ENCODE measurements around the gene ARHGEF7. TPM values are rescaled to one million over a fixed set of nuclear protein-coding genes. Genes with fewer than 3 reads are reported as not detected.
"Not testable (repeated sequence)": the region's sequence is repeated elsewhere in the genome, so short reads cannot be mapped to it uniquely, and the experiment has no call there.

ARHGEF7 gene
- total RNA-seq, 1 donor from 2014 or later = 227 TPM

DNA sequence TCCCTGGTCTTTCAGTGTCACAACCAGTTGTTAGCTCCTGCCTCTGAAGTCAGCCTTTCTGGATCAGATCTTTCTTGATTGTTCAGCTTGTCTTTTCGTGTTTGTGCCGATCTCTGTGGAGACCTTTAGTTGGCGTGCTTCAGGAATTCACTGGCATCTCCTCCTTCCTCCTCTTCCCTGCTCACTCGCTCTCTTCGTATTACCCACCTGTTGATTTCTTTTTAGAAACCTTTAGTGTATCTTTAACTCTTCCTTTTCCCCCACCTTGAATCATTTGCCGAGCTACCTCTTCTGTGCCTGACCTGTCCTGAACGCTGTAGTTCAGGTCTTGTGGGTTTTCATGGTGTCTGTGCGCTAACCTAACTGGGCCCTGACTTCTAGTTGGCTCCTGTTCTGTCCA, 141.3 kb downstream of the ARHGEF7 start:
- Mint-ChIP-seq H3K36me3 (ENCODE audit: unreplicated experiment) (peaks cover 54% of the 10 kb centered on the region), H3K9me3 (ENCODE audit: unreplicated experiment) (peaks cover 18% of the 10 kb centered on the region), H3K4me1 (ENCODE audit: low read depth, unreplicated experiment) (peaks cover 9% of the 10 kb centered on the region), H3K27ac (ENCODE audit: unreplicated experiment) (no peak overlapping the region), H3K4me3 (ENCODE audit: unreplicated experiment) (no peak overlapping the region), H3K27me3 (ENCODE audit: unreplicated experiment) (peaks cover 6% of the 10 kb centered on the region)
- no peak for DNase-seq
- TF ChIP-seq, protein P1, sequence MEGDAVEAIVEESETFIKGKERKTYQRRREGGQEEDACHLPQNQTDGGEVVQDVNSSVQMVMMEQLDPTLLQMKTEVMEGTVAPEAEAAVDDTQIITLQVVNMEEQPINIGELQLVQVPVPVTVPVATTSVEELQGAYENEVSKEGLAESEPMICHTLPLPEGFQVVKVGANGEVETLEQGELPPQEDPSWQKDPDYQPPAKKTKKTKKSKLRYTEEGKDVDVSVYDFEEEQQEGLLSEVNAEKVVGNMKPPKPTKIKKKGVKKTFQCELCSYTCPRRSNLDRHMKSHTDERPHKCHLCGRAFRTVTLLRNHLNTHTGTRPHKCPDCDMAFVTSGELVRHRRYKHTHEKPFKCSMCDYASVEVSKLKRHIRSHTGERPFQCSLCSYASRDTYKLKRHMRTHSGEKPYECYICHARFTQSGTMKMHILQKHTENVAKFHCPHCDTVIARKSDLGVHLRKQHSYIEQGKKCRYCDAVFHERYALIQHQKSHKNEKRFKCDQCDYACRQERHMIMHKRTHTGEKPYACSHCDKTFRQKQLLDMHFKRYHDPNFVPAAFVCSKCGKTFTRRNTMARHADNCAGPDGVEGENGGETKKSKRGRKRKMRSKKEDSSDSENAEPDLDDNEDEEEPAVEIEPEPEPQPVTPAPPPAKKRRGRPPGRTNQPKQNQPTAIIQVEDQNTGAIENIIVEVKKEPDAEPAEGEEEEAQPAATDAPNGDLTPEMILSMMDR (IDR thresholded peaks at IDR 0.05; ENCODE audit: partially characterized antibody, unreplicated experiment) = no peak

DNA sequence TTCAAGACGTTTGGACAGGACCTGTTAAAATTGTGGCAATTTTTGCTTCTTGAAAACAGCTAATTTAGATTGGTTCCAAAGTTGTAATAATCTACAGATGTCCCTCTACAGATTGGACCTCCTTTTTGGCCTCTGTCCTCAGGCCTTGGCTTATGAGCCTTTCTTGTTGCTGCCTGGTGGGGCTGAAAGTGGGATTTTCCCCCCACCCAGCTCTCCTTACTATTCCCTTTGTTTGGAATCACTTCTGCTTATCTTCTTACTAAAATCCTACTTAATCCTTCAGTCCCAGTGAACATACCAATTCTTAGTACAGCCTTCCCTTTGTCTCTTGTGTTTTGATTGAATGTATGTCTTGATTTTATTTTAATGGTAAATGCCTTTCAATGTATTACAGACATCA, 141.8 kb downstream of the ARHGEF7 start:
- peaks cover 16% of the 10 kb centered on the region for H3K9me3 Mint-ChIP-seq (ENCODE audit: unreplicated experiment)
- peaks cover 6% of the 10 kb centered on the region for H3K4me1 Mint-ChIP-seq (ENCODE audit: low read depth, unreplicated experiment)
- TF ChIP-seq, protein P1 (IDR thresholded peaks at IDR 0.05; ENCODE audit: partially characterized antibody, unreplicated experiment) = no peak
- no peak for DNase-seq
- H3K4me3 Mint-ChIP-seq (ENCODE audit: unreplicated experiment) = no peak overlapping the region
- H3K36me3 Mint-ChIP-seq (ENCODE audit: unreplicated experiment) = peaks cover 54% of the 10 kb centered on the region
- H3K27ac Mint-ChIP-seq (ENCODE audit: unreplicated experiment) = peak overlapping the region; percentile 9
- H3K27me3 Mint-ChIP-seq (ENCODE audit: unreplicated experiment) = peaks cover 6% of the 10 kb centered on the region

DNA sequence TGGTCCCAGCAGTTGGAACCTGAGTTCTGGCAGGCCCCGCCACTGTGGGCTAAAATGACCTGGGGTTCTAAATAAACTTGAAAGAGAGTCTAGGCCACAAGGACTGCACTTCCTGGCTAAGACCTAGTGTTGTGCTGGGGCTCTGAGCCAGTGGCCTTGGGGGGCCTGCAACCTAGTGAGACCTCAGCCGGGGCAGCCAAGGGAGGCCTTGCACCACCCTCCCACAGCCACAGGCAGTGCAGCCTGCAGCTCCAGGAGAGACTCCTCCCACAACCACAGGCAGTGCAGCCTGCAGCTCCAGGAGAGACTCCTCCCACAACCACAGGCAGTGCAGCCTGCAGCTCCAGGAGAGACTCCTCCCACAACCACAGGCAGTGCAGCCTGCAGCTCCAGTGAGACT, 142.8 kb downstream of the ARHGEF7 start:
- not testable (repeated sequence) for H3K4me3 Mint-ChIP-seq (ENCODE audit: unreplicated experiment); DNase-seq; H3K27ac Mint-ChIP-seq (ENCODE audit: unreplicated experiment); H3K4me1 Mint-ChIP-seq (ENCODE audit: low read depth, unreplicated experiment); H3K27me3 Mint-ChIP-seq (ENCODE audit: unreplicated experiment)
- Mint-ChIP-seq H3K36me3 (ENCODE audit: unreplicated experiment) (peaks cover 54% of the 10 kb centered on the region), H3K9me3 (ENCODE audit: unreplicated experiment) (peaks cover 14% of the 10 kb centered on the region)

DNA sequence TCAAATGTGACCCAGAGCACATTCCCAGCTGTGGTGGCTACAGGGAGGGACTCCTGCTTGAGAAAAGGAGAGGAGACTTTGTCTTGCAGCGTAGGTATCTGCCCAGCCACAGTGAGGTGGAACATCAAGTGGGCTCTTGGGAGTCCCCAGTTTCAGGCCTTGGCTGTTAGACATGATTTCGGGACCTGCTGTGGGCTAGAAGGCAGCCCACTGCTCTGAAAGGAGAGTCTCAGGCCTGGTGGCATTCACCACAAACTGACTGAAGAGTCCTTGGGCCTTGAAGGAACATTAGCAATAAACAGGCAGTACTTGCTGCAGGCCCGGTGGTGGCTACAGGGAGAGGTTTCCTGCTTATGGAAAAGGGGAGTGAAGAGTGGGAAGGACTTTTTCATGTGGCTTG, 143.5 kb downstream of the ARHGEF7 start:
- no peak for DNase-seq
- Mint-ChIP-seq H3K4me3 (ENCODE audit: unreplicated experiment) (no peak overlapping the region), H3K36me3 (ENCODE audit: unreplicated experiment) (peaks cover 50% of the 10 kb centered on the region), H3K27me3 (ENCODE audit: unreplicated experiment) (peaks cover 6% of the 10 kb centered on the region), H3K9me3 (ENCODE audit: unreplicated experiment) (peaks cover 14% of the 10 kb centered on the region), H3K27ac (ENCODE audit: unreplicated experiment) (no peak overlapping the region), H3K4me1 (ENCODE audit: low read depth, unreplicated experiment) (peaks cover 7% of the 10 kb centered on the region)
- TF ChIP-seq, protein P1 (IDR thresholded peaks at IDR 0.05; ENCODE audit: partially characterized antibody, unreplicated experiment) = no peak

DNA sequence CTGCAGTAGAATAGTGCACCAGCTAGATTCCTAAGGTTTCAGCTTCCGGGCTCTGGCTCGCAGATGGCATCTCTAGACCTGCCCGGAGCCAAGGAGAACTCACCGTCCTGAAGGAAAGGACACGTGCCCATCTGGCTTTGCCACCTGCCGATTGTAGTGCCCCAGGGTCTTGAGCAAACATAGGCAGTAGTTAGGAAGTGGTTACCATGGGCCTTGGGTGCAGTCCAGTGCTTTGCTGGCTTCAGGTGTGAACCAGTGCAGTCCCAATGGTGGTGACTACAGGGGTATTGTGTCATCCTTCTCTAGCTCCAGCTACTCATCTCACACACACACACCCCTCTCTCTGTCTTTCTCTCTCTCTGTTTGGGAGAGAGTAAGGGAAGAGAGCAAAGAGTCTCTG, 143.9 kb downstream of the ARHGEF7 start:
- Mint-ChIP-seq H3K9me3 (ENCODE audit: unreplicated experiment) (peaks cover 14% of the 10 kb centered on the region), H3K27me3 (ENCODE audit: unreplicated experiment) (peaks cover 6% of the 10 kb centered on the region), H3K4me1 (ENCODE audit: low read depth, unreplicated experiment) (peaks cover 10% of the 10 kb centered on the region), H3K27ac (ENCODE audit: unreplicated experiment) (no peak overlapping the region), H3K4me3 (ENCODE audit: unreplicated experiment) (no peak overlapping the region), H3K36me3 (ENCODE audit: unreplicated experiment) (peaks cover 48% of the 10 kb centered on the region)
- TF ChIP-seq, protein P1 (IDR thresholded peaks at IDR 0.05; ENCODE audit: partially characterized antibody, unreplicated experiment) = no peak
- DNase-seq = no peak

DNA sequence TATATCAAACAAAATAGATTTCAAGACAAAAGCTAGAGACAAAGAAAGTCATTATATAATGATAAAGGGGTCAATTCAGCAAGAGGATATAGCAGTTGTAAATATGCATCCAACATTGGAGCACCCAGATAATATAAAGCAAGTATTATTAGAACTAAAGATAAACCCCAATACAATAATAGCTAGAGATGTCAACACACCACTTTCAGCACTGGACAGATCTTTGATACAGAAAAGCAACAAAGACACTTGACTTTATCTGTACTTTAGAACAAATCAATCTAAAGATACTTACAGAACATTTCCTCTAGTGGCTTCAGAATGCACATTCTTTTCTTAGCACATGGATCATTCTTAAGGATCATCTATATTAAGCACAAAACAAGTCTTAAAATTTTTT, 146.2 kb downstream of the ARHGEF7 start:
- Mint-ChIP-seq H3K36me3 (ENCODE audit: unreplicated experiment) (peaks cover 39% of the 10 kb centered on the region), H3K27ac (ENCODE audit: unreplicated experiment) (no peak overlapping the region), H3K27me3 (ENCODE audit: unreplicated experiment) (peaks cover 4% of the 10 kb centered on the region), H3K4me1 (ENCODE audit: low read depth, unreplicated experiment) (peaks cover 17% of the 10 kb centered on the region), H3K9me3 (ENCODE audit: unreplicated experiment) (peaks cover 9% of the 10 kb centered on the region), H3K4me3 (ENCODE audit: unreplicated experiment) (no peak overlapping the region)
- no peak for DNase-seq
- TF ChIP-seq, protein P1 (IDR thresholded peaks at IDR 0.05; ENCODE audit: partially characterized antibody, unreplicated experiment) = no peak
